Ishikawa (cell line): ENCODE data around the gene RBM39.

Source experiments
- CEBPB ChIP-seq: IDR thresholded peaks from 2 replicates; pipeline ENCODE4 v1.6.1; 2012
- CREB1 ChIP-seq: IDR thresholded peaks from 2 replicates; pipeline ENCODE4 v1.6.1; 2012; ENCODE audit warnings: low read depth
- EGR1 ChIP-seq: IDR thresholded peaks from 2 replicates; pipeline ENCODE4 v1.6.1; 2012
- EP300 ChIP-seq: IDR thresholded peaks from 2 replicates; pipeline ENCODE4 v1.6.1; 2012; ENCODE audit warnings: borderline replicate concordance
- FOXM1 ChIP-seq: IDR thresholded peaks from 2 replicates; pipeline ENCODE4 v1.6.1; 2012; ENCODE audit warnings: low read depth, borderline replicate concordance
- NFIC ChIP-seq: IDR thresholded peaks from 2 replicates; pipeline ENCODE4 v1.6.1; 2012
- RAD21 ChIP-seq: IDR thresholded peaks from 2 replicates; pipeline ENCODE4 v1.6.1; 2012; ENCODE audit warnings: low read depth
- TAF1 ChIP-seq: IDR thresholded peaks from 2 replicates; pipeline ENCODE4 v1.6.1; 2012; ENCODE audit warnings: low read depth, mild to moderate bottlenecking
- TCF12 ChIP-seq: IDR thresholded peaks from 2 replicates; pipeline ENCODE4 v1.6.1; 2012; ENCODE audit warnings: low read depth
- TEAD4 ChIP-seq: IDR thresholded peaks from 2 replicates; pipeline ENCODE4 v1.6.1; 2012
- YY1 ChIP-seq: IDR thresholded peaks from 2 replicates; pipeline ENCODE4 v1.6.1; 2012; ENCODE audit warnings: low read depth
- ZBTB7A ChIP-seq: IDR thresholded peaks from 2 replicates; pipeline ENCODE4 v1.6.1; 2012; ENCODE audit warnings: low read depth
- TF ChIP-seq, protein P1 (sequence below): IDR thresholded peaks from 2 replicates; pipeline ENCODE4 v1.6.1; 2012
- TF ChIP-seq, protein P2 (sequence below): IDR thresholded peaks from 2 replicates; pipeline ENCODE4 v1.6.1; 2012; ENCODE audit warnings: low read depth, mild to moderate bottlenecking
- TF ChIP-seq, protein P3 (sequence below): IDR thresholded peaks from 2 replicates; pipeline ENCODE4 v1.6.1; 2012

RBM39 gene

DNA sequence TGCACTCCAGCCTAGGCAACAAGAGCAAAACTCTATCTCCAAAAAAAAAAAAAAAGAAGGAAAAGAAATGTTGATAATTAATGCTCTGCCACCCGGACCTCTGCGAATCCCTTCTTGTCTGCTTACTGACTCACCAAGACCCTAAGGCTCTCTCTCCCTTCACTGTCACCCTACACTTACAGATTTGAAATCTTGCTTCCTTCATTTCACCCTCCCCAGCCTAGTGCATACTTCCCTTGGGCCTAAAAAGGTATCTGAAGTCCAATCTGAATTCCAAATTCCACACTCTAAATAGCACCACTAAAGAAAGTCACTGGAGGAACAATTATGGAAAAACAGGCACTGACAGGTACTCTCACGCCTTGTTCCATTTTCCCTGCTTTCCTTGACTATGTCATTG, 20.4 kb upstream of the RBM39 start:
- TF ChIP-seq, protein P1, sequence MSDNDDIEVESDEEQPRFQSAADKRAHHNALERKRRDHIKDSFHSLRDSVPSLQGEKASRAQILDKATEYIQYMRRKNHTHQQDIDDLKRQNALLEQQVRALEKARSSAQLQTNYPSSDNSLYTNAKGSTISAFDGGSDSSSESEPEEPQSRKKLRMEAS, result no peak
- TF ChIP-seq FOXM1 (no peak), ZBTB7A (no peak)

DNA sequence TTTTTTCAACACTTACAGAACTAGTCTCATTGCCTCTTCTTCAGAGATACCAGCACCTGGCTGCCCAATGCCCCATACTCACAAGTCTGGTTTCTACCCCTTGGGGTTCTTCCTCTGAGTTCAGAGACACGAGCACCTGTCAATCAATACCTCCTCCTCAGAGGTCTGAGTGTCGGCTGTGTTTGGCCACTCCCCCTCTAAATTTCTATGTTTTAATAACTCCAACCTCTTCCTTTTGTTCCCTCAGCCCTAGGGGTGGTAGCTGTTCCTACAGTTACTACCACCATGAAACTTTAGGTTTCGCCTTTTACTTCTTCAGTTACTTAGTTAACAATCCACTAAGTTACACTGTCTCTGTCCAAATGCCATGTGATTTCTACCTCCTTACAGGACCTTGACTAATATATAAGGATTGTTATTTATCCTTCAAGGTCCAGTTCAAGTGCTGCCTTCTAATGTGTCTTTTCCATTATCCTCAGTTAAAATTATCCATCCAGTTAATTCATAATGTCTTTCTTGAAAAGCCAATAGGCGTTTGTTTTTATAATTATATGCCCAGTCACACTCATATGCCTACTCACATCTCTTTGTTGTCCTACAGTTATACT, 15.1 kb upstream of the RBM39 start:
- no peak for TF ChIP-seq FOXM1
- TF ChIP-seq EP300, result no peak
- TF ChIP-seq TCF12, result no peak
- no peak for TF ChIP-seq TAF1
- TF ChIP-seq NFIC, result no peak
- no peak for TF ChIP-seq RAD21
- TF ChIP-seq, protein P2, sequence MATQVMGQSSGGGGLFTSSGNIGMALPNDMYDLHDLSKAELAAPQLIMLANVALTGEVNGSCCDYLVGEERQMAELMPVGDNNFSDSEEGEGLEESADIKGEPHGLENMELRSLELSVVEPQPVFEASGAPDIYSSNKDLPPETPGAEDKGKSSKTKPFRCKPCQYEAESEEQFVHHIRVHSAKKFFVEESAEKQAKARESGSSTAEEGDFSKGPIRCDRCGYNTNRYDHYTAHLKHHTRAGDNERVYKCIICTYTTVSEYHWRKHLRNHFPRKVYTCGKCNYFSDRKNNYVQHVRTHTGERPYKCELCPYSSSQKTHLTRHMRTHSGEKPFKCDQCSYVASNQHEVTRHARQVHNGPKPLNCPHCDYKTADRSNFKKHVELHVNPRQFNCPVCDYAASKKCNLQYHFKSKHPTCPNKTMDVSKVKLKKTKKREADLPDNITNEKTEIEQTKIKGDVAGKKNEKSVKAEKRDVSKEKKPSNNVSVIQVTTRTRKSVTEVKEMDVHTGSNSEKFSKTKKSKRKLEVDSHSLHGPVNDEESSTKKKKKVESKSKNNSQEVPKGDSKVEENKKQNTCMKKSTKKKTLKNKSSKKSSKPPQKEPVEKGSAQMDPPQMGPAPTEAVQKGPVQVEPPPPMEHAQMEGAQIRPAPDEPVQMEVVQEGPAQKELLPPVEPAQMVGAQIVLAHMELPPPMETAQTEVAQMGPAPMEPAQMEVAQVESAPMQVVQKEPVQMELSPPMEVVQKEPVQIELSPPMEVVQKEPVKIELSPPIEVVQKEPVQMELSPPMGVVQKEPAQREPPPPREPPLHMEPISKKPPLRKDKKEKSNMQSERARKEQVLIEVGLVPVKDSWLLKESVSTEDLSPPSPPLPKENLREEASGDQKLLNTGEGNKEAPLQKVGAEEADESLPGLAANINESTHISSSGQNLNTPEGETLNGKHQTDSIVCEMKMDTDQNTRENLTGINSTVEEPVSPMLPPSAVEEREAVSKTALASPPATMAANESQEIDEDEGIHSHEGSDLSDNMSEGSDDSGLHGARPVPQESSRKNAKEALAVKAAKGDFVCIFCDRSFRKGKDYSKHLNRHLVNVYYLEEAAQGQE, result no peak
- TF ChIP-seq, protein P3, sequence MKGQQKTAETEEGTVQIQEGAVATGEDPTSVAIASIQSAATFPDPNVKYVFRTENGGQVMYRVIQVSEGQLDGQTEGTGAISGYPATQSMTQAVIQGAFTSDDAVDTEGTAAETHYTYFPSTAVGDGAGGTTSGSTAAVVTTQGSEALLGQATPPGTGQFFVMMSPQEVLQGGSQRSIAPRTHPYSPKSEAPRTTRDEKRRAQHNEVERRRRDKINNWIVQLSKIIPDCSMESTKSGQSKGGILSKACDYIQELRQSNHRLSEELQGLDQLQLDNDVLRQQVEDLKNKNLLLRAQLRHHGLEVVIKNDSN, result no peak
- no peak for TF ChIP-seq EGR1
- TF ChIP-seq, protein P1, result no peak
- no peak for TF ChIP-seq TEAD4
- no peak for TF ChIP-seq YY1
- TF ChIP-seq CREB1, result no peak
- no peak for TF ChIP-seq ZBTB7A
- TF ChIP-seq CEBPB, result no peak

DNA sequence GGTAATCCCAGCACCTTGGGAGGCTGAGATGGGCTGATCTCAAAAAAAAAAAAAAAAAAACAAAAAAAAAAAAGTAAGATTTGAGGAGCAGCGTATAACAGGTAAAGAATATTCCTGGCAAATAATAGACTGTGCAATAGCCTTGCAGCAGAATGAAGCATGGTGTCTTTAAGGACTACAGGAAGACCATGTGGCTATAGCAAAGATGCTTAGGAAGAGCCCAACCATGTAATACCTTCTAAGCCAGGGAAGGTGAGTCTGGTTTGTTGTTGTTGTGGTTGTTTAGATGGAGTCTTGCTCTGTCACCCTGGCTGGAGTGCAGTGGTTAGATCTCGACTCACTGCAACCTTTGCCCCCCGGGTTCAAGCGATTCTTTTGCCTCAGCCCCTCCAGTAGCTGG, 14.3 kb upstream of the RBM39 start:
- TF ChIP-seq YY1 (no peak), CEBPB (no peak), NFIC (no peak)

DNA sequence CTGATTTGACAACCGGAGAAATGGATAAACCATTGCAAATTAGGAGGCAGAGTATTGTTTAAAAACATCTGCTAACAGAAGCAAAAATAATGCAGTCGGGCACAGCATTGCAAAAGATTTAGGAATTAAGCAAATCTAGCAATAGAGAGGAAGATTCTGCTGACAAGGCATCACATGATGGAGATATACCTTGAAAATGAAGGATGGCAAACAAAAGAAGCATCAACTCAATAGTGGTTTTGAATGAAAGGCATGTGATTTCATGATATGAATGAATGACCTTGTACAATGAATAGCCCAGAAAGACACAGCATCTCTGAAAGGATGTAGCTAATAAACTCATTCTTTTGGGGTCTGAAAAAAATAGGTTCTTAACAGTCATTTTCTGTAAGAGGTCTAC, 8.6 kb upstream of the RBM39 start:
- TF ChIP-seq ZBTB7A (no peak), EP300 (no peak), CREB1 (no peak), FOXM1 (no peak), YY1 (no peak), EGR1 (no peak), CEBPB (no peak), TEAD4 (no peak), TCF12 (no peak), NFIC (no peak), TAF1 (no peak)
- TF ChIP-seq, protein P1, result no peak

DNA sequence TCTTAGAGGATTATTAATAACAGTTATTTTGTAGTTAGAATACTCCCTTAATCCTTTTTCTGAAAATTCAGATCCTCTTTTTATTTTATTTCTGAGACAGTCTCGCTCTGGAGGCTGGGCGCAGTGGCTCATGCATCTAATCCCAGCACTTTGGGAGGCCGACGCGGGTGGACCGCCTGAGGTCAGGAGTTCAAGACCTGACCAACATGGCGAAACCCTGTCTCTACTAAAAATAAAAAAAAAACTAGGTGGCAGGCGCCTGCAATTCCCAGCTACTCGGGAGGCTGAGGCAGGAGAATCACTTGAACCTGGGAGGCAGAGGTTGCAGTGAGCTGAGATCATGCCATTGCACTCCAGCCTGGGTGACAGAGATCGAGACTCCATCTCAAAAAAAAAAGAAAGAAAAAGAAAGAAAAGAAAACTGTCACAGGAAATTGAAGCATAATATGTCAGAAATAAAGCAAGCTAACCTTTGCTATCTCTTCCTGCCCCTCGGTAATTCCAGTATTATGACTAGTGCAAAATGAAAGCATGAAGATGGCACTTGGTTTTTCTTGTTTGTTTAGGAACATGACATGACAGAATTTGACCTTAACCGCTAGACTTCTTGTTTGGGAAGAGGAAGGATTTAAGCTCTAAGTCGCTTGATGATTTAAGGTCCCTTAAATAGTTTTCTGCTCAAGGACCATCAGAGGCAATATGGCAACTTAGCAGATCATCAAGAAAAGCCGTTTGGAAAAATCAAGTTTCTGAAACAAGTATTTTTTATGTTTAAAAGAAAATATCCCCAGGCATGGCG, 1.8 kb upstream of the RBM39 start:
- no peak for TF ChIP-seq TCF12

DNA sequence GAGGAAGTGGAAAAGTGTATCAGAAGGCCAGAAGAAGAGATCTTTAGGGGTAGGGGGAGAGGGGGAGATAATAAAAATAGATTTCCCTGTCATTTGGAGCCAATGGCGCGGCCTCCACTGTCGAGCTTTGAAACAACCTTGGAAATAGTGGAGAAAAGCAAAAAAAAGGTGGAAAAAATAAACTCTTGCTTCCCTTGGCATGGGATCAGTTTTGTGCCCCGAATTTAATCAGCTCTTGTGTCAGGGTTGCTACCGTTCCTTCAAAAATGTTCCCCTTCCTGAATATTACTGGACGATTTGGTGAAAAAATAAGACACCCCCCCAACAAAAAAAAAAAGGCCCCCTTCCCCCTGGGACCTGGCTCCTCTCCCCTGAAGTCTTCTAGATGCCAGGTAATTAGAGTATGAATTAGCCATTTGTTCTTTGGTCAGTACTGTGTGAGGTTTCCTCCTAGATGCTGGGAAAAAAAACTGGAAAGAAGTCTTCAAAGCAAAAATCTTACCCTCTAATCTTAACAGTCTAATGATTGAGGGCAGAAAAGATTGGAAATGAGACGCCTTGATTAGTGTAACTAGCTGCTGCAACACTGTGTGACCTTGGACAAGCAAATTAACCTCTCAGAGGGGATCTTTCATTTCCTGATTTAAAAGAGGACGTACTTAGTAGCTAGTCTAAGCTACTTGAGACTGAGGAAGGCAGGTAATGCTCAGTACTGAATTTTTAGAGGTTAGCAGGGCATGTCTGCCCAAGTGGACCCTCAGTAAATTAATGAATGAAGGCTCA, 872 bp upstream of the RBM39 start:
- TF ChIP-seq, protein P2, result no peak; the same call in 1 of the 2 replicates
- 0 out of 2 replicates have a peak, but pooled peaks have one; percentile 2 for TF ChIP-seq ZBTB7A
